ENCODE data around the gene TPRN. TPM values are rescaled to one million over a fixed set of nuclear protein-coding genes. Genes with fewer than 3 reads are reported as not detected.

The TPRN gene
- total and polyA plus RNA-seq, 2 of the 4 experiments (the other 2 are of a cell fraction), result 1.8 to 5.3 TPM

- dilution Hi-C loops (cut with HindIII; ENCODE audit: low sequenced_read_pairs, unreplicated experiment) (no loop called here), intact Hi-C loops (cut with micrococcal nuclease) (no loop called here), in situ Hi-C loops (cut with MboI; ENCODE audit: low sequenced_read_pairs) (no loop called here)
- POLR2A ChIA-PET (ENCODE audit: unreplicated experiment), result interaction anchor here (0.6 to 0.9 kb wide), 3 partner anchors 12 to 39 kb away, joined by 3 to 16 read pairs (median 4); partner anchors contain the start of gene SSNA1
- Histone ChIP-seq H3K27ac (ENCODE audit: insufficient read depth, low read length) (peak overlapping the region; percentile 91), H3K4me2 (ENCODE audit: low read depth, low read length) (peak overlapping the region; percentile 86), H4K5ac (ENCODE audit: low read depth, low read length) (peak overlapping the region; percentile 83), H2BK120ac (ENCODE audit: low read depth, low read length) (no peak overlapping the region), H2BK5ac (ENCODE audit: low read depth, low read length, poor library complexity, severe bottlenecking) (peak overlapping the region; percentile 61), H2AFZ (replicated peaks; ENCODE audit: low read length, poor library complexity) (peak overlapping the region; percentile 100), H2AK5ac (ENCODE audit: low read depth, low read length) (peak overlapping the region; percentile 98), H4K91ac (ENCODE audit: insufficient read depth, low read depth, low read length) (peak overlapping the region; percentile 93; the same call in 1 of the 2 replicates), H3K56ac (ENCODE audit: extremely low read depth, insufficient read depth, low read length) (peak overlapping the region; percentile 25; the same call in 1 of the 2 replicates), H3K14ac (replicated peaks; ENCODE audit: low read depth, low read length) (peak overlapping the region; percentile 93), H3K4ac (ENCODE audit: low read depth, low read length) (peak overlapping the region; percentile 97), H3K9ac (ENCODE audit: low read depth, low read length) (peak overlapping the region; percentile 93), H3K23ac (ENCODE audit: low read depth, low read length) (peak overlapping the region; percentile 68), H4K20me1 (ENCODE audit: insufficient read depth, low read length) (peaks cover 32% of the 10 kb centered on the region), H3K4me1 (ENCODE audit: control insufficient read depth, insufficient read depth, low read length) (peaks cover 24% of the 10 kb centered on the region), H2BK15ac (ENCODE audit: low read depth, low read length) (no peak overlapping the region), H3K9me3 (ENCODE audit: control insufficient read depth, insufficient read depth, low read length) (no peaks in the 10 kb centered on the region), H3K9me1 (ENCODE audit: insufficient read depth, low read length) (0 out of 2 replicates have a peak, but pooled peaks cover 2% of the 10 kb centered on the region), H2BK20ac (ENCODE audit: low read depth, low read length) (no peak overlapping the region), H3K79me1 (ENCODE audit: low read depth in 1 of 2, low read length in 2 of 2) (peaks cover 34 to 81% of the 10 kb centered on the region in 2 experiments), H3K36me3 (ENCODE audit: control insufficient read depth, insufficient read depth, low read length) (no peaks in the 10 kb centered on the region), H2AK9ac (replicated peaks; ENCODE audit: low read depth, low read length, poor library complexity) (peak overlapping the region; percentile 94), H3K4me3 (ENCODE audit: insufficient read depth, low read depth, low read length) (peak overlapping the region; percentile 88), H4K8ac (ENCODE audit: low read depth in 2 of 2, low read length in 2 of 2) (peak overlapping the region; percentile 97 to 98), H3K27me3 (ENCODE audit: control insufficient read depth, insufficient read depth, low read length) (no peaks in the 10 kb centered on the region), H3K18ac (ENCODE audit: low read depth, low read length) (no peak overlapping the region)
- DNase-seq (no peak), ATAC-seq (ENCODE audit: low read depth) (no peak)
- BruUV-seq (replicated peaks), result no TSS peak
- 3% methylated on average over 7 of the region's 23 CpGs; no CpG with 5 or more reads in 1 of the 2 experiments for WGBS, 2 experiments (ENCODE audit: extremely low coverage in 2 of 2, insufficient read length in 1 of 2)
- CTCF ChIA-PET, result no interaction called here
- TF ChIP-seq RAD21 (IDR thresholded peaks at IDR 0.05; ENCODE audit: low read length) (no peak), SMC3 (IDR thresholded peaks at IDR 0.05; ENCODE audit: low read depth, low read length) (no peak), MAFK (IDR thresholded peaks at IDR 0.05; ENCODE audit: low read depth, low read length) (no peak), RFX5 (IDR thresholded peaks at IDR 0.05; ENCODE audit: low read depth, low read length) (no peak), MXI1 (IDR thresholded peaks at IDR 0.05; ENCODE audit: borderline replicate concordance, low read depth, low read length) (no peak), RCOR1 (IDR thresholded peaks at IDR 0.05; ENCODE audit: insufficient replicate concordance, low read length) (no peak), BHLHE40 (IDR thresholded peaks at IDR 0.05; ENCODE audit: low read depth, low read length) (no peak), POLR2A (IDR thresholded peaks at IDR 0.05; ENCODE audit: low read depth, low read length) (no peak), FOS (IDR thresholded peaks at IDR 0.05; ENCODE audit: low read depth, low read length) (no peak), MAZ (IDR thresholded peaks at IDR 0.05; ENCODE audit: borderline replicate concordance, low read depth, low read length) (no peak), CHD1 (IDR thresholded peaks at IDR 0.05; ENCODE audit: low read depth, low read length) (no peak), NFE2L2 (IDR thresholded peaks at IDR 0.05; ENCODE audit: low read depth, low read length) (no peak), CTCF (conservative IDR thresholded peaks at IDR 0.05; ENCODE audit: low read depth, low read length) (no peak)
- TF ChIP-seq, protein P1, sequence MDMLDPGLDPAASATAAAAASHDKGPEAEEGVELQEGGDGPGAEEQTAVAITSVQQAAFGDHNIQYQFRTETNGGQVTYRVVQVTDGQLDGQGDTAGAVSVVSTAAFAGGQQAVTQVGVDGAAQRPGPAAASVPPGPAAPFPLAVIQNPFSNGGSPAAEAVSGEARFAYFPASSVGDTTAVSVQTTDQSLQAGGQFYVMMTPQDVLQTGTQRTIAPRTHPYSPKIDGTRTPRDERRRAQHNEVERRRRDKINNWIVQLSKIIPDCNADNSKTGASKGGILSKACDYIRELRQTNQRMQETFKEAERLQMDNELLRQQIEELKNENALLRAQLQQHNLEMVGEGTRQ (IDR thresholded peaks at IDR 0.05; ENCODE audit: low read depth, low read length), result no peak
- TF ChIP-seq, protein P2, sequence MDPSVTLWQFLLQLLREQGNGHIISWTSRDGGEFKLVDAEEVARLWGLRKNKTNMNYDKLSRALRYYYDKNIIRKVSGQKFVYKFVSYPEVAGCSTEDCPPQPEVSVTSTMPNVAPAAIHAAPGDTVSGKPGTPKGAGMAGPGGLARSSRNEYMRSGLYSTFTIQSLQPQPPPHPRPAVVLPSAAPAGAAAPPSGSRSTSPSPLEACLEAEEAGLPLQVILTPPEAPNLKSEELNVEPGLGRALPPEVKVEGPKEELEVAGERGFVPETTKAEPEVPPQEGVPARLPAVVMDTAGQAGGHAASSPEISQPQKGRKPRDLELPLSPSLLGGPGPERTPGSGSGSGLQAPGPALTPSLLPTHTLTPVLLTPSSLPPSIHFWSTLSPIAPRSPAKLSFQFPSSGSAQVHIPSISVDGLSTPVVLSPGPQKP (IDR thresholded peaks at IDR 0.05; ENCODE audit: borderline replicate concordance, low read depth, low read length), result no peak
Measured at GRCh38 chr9:137201205-137201868, 796 bp upstream of the TPRN start.
